HEK293T (cell line): Measurements from ENCODE around the gene AKAP7.

Source experiments
- CTCF ChIA-PET: fragments of 350-600 bp; formaldehyde crosslinking; extraction: SDS; loops from one replicate; lab custom pipeline; 2021; ENCODE audit warnings: antibody characterized with exemption, inconsistent platforms; lab: Yijun Ruan, JAX
- POLR2A ChIA-PET: fragments of 350-600 bp; formaldehyde crosslinking; extraction: SDS; loops from one replicate; lab custom pipeline; 2020; ENCODE audit warnings: antibody characterized with exemption, inconsistent platforms; lab: Yijun Ruan, JAX
- DNase-seq: peaks from one replicate; pipeline ENCODE4 v3.0.0; 2012; ENCODE audit warnings: mixed read lengths; ENCODE audit errors: extremely low spot score
- ARNT ChIP-seq: fragments of 450-650 bp; IDR thresholded peaks from 2 replicates; pipeline ENCODE4 v1.6.1; 2017; ENCODE audit warnings: mild to moderate bottlenecking
- BHLHE40 ChIP-seq: fragments of 450-650 bp; IDR thresholded peaks from 2 replicates; pipeline ENCODE4 v1.6.1; 2016; ENCODE audit warnings: mild to moderate bottlenecking, moderate library complexity, borderline replicate concordance
- CTBP1 ChIP-seq: fragments of 450-650 bp; IDR thresholded peaks from 2 replicates; pipeline ENCODE4 v1.6.1; 2016; ENCODE audit warnings: borderline replicate concordance
- ELF4 ChIP-seq: fragments of 450-650 bp; IDR thresholded peaks from 2 replicates; pipeline ENCODE4 v1.6.1; 2017; ENCODE audit warnings: antibody characterized with exemption
- FOXA1 ChIP-seq: fragments of 450-650 bp; IDR thresholded peaks from 2 replicates; pipeline ENCODE4 v1.6.1; 2016; ENCODE audit warnings: mild to moderate bottlenecking
- FOXK2 ChIP-seq: fragments of 450-650 bp; IDR thresholded peaks from 2 replicates; pipeline ENCODE4 v1.6.1; 2016; ENCODE audit warnings: mild to moderate bottlenecking
- FOXM1 ChIP-seq: fragments of 450-650 bp; IDR thresholded peaks from 2 replicates; pipeline ENCODE4 v1.6.1; 2017; ENCODE audit warnings: mild to moderate bottlenecking, borderline replicate concordance
- HDGF ChIP-seq: fragments of 450-650 bp; IDR thresholded peaks from 2 replicates; pipeline ENCODE4 v1.6.1; 2017; ENCODE audit warnings: antibody characterized with exemption, borderline replicate concordance
- L3MBTL2 ChIP-seq: fragments of 450-650 bp; conservative IDR thresholded peaks from 2 replicates; pipeline ENCODE4 v1.6.1; 2016; ENCODE audit warnings: mild to moderate bottlenecking
- LEF1 ChIP-seq: fragments of 450-650 bp; IDR thresholded peaks from 2 replicates; pipeline ENCODE4 v1.6.1; 2017; ENCODE audit warnings: mild to moderate bottlenecking, borderline replicate concordance
- NFRKB ChIP-seq: fragments of 450-650 bp; IDR thresholded peaks from 2 replicates; pipeline ENCODE4 v1.6.1; 2016; ENCODE audit warnings: mild to moderate bottlenecking, moderate library complexity
- SP1 ChIP-seq: fragments of 450-650 bp; IDR thresholded peaks from 2 replicates; pipeline ENCODE4 v1.6.1; 2017
- SUZ12 ChIP-seq: fragments of 450-650 bp; IDR thresholded peaks from 2 replicates; pipeline ENCODE4 v1.6.1; 2016; ENCODE audit warnings: mild to moderate bottlenecking
- TARDBP ChIP-seq: fragments of 450-650 bp; IDR thresholded peaks from 2 replicates; pipeline ENCODE4 v1.6.1; 2016
- ZNF384 ChIP-seq: fragments of 450-650 bp; IDR thresholded peaks from 2 replicates; pipeline ENCODE4 v1.6.1; 2016
- TF ChIP-seq, protein P1 (sequence below): fragments of 450-650 bp; IDR thresholded peaks from 2 replicates; pipeline ENCODE4 v1.6.1; 2016

The AKAP7 gene

GRCh38 chr6:131143319-131143718 is 8.1 kb downstream of the AKAP7 start:
- ChIA-PET CTCF (no interaction called here), POLR2A (no interaction called here)
- TF ChIP-seq SUZ12 (no peak), HDGF (no peak), SP1 (no peak)
- DNase-seq = no peak

- ChIA-PET POLR2A (no interaction called here), CTCF (no interaction called here)
- DNase-seq = no peak
- TF ChIP-seq LEF1 = no peak
- no peak for TF ChIP-seq ELF4
- no peak for TF ChIP-seq FOXM1
- TF ChIP-seq FOXK2 = no peak
- TF ChIP-seq SP1 = no peak
- TF ChIP-seq NFRKB = no peak
Measured at GRCh38 chr6:131146865-131147264, 11.6 kb downstream of the AKAP7 start.

DNA sequence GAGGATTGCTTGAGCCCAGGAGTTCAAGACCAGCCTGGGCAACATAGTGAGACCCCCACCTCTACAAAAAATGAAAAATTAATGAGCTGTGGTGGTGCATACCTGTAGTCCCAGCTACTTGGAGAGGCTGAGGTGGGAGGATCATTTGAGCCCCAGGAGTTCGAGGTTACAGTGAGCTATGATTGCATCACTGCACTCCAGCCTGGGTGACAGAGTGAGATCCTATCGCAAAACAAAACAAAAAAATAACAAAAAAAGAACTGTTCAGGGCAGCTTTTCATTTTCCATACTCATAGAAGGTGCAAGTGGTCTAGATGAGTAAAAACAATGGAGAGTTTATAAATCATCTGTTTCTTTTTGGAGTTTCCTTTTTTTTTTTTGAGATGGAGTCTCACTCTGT is 21.1 kb downstream of the AKAP7 start:
- ChIA-PET CTCF (no interaction called here), POLR2A (no interaction called here)
- TF ChIP-seq HDGF = no peak
- no peak for TF ChIP-seq BHLHE40
- TF ChIP-seq, protein P1, sequence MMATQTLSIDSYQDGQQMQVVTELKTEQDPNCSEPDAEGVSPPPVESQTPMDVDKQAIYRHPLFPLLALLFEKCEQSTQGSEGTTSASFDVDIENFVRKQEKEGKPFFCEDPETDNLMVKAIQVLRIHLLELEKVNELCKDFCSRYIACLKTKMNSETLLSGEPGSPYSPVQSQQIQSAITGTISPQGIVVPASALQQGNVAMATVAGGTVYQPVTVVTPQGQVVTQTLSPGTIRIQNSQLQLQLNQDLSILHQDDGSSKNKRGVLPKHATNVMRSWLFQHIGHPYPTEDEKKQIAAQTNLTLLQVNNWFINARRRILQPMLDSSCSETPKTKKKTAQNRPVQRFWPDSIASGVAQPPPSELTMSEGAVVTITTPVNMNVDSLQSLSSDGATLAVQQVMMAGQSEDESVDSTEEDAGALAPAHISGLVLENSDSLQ = no peak
- no peak for TF ChIP-seq CTBP1
- no peak for TF ChIP-seq L3MBTL2
- no peak for TF ChIP-seq SUZ12
- DNase-seq = no peak

GRCh38 chr6:131159578-131159977 is 24.3 kb downstream of the AKAP7 start:
- no peak for DNase-seq
- no peak for TF ChIP-seq ZNF384
- TF ChIP-seq HDGF = no peak
- TF ChIP-seq SP1 = no peak
- ChIA-PET POLR2A (no interaction called here), CTCF (no interaction called here)

DNA sequence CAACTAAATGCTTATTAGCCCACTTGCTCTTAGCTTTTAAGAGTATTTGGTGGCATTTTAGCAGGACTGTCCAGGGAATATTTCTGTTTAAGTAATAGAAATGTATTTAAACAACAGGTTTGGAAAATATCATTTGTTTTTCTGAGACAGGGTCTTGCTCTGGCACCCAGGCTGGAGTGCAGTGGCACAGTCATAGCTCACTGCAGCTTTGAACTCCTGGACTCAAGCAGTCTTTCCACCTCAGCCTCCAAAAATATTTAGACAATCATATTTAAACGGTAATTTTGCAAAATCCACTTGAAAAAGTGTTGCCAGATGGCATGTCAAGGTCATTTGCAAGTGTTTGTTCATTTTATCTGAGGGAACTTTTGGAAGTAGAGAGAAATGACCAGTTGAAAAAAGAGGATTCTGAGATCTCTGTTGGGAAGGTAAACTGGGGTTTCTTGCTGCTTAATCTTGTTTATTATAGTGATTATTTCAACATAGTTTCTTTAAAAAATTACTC is 25.0 kb downstream of the AKAP7 start:
- POLR2A ChIA-PET = no interaction called here
- DNase-seq = no peak
- TF ChIP-seq ZNF384 (no peak), TARDBP (no peak), FOXK2 (no peak), ELF4 (no peak), L3MBTL2 (no peak), SP1 (no peak), LEF1 (no peak), NFRKB (no peak), ARNT (no peak), FOXA1 (no peak), FOXM1 (no peak), CTBP1 (no peak), SUZ12 (no peak), BHLHE40 (no peak), HDGF (no peak)
- TF ChIP-seq, protein P1 = no peak
- CTCF ChIA-PET = no interaction called here

- ChIA-PET POLR2A (no interaction called here), CTCF (no interaction called here)
- DNase-seq = no peak
- TF ChIP-seq SUZ12 = no peak
- TF ChIP-seq CTBP1 = no peak
- no peak for TF ChIP-seq NFRKB
- TF ChIP-seq FOXA1 = no peak
- no peak for TF ChIP-seq ARNT
- no peak for TF ChIP-seq SP1
- no peak for TF ChIP-seq ELF4
- TF ChIP-seq L3MBTL2 = no peak
- TF ChIP-seq TARDBP = no peak
- TF ChIP-seq, protein P1 = no peak
- TF ChIP-seq FOXM1 = no peak
- no peak for TF ChIP-seq BHLHE40
- no peak for TF ChIP-seq LEF1
- no peak for TF ChIP-seq ZNF384
- no peak for TF ChIP-seq HDGF
- no peak for TF ChIP-seq FOXK2
Measured at GRCh38 chr6:131161987-131162386, 26.7 kb downstream of the AKAP7 start.

GRCh38 chr6:131163886-131164285 is 28.6 kb downstream of the AKAP7 start:
- TF ChIP-seq SP1 (no peak), FOXA1 (no peak), ELF4 (no peak), ZNF384 (no peak), LEF1 (no peak), TARDBP (no peak), NFRKB (no peak), L3MBTL2 (no peak), SUZ12 (no peak)
- TF ChIP-seq, protein P1 = no peak
- no peak for DNase-seq
- ChIA-PET POLR2A (no interaction called here), CTCF (no interaction called here)
